ENCODE data around the gene LIN7A.

LIN7A gene, protein sequence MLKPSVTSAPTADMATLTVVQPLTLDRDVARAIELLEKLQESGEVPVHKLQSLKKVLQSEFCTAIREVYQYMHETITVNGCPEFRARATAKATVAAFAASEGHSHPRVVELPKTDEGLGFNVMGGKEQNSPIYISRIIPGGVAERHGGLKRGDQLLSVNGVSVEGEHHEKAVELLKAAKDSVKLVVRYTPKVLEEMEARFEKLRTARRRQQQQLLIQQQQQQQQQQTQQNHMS

DNA sequence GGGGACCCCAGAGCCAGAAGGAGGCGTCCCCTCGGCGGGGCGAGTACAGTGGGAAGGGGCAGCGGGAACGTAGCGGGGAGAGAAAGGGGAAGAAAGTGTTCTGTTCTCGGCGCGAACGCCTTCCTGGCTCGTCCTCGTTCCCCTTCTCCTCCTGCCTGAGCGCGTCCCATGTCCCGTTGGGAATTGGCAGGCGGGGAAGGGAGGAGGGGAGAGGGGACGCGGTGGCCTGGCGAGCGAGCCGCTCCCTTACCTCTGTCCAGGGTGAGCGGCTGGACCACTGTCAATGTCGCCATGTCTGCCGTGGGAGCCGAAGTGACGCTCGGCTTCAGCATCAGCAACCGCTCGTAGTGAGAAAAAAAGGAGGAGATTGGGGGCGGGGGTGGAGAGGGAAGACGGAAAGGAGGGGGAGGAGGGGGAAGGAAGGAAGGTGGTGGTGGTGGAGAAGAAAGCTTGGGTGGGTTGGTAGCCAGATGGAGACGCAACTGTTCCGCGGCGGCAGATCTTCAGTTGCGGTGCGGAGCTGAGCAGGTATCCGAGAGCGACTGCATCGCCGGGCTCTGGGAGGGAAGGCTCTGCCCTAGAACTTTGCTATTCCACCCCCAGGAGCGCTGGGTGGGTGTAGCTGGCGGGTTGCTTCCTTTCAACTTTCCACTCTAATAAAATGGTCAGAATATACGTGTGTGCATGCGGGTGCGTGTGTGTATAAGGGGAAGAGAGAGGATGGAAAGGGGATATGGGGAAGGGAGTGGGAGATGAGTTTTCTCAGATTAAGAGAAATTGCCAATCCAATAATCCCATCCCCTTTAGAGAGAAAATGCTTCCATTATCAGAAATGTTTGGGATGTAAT is at the start of gene LIN7A:
Gene LIN7A (minus strand): TSS at position 544 of the 848 bp plus-strand sequence. CDS start 212 bp downstream, at position 332.
- in situ Hi-C loops (cut with HindIII; ENCODE audit: low pct_ligation_motif_present, low sequenced_read_pairs): no loop called here
- Histone ChIP-seq H3K4me3 (ENCODE audit: low read depth, low read length) (peak within 1 kb of the TSS; percentile 84), H3K27ac (peak within 1 kb of the TSS; percentile 41), H3K36me3 (replicated peaks) (no peaks in the 10 kb centered on the region), H3K27me3 (replicated peaks) (no peaks in the 10 kb centered on the region)
- peak; percentile 29 for DNase-seq
- TF ChIP-seq CTCF (IDR thresholded peaks at IDR 0.05; ENCODE audit: low read depth, low read length, missing control alignments): no peak

- no peak for TF ChIP-seq CTCF (IDR thresholded peaks at IDR 0.05; ENCODE audit: low read depth, low read length, missing control alignments)
- in situ Hi-C loops (cut with HindIII; ENCODE audit: low pct_ligation_motif_present, low sequenced_read_pairs): no loop called here
- no peak overlapping the region for H3K4me3 ChIP-seq (ENCODE audit: low read depth, low read length)
- H3K27ac ChIP-seq: no peak overlapping the region
- no peaks in the 10 kb centered on the region for H3K36me3 ChIP-seq (replicated peaks)
- no peaks in the 10 kb centered on the region for H3K27me3 ChIP-seq (replicated peaks)
- no peak for DNase-seq
These were observed 48.5 kb upstream of the LIN7A start for GRCh38 chr12:80986224-80986623.

DNA sequence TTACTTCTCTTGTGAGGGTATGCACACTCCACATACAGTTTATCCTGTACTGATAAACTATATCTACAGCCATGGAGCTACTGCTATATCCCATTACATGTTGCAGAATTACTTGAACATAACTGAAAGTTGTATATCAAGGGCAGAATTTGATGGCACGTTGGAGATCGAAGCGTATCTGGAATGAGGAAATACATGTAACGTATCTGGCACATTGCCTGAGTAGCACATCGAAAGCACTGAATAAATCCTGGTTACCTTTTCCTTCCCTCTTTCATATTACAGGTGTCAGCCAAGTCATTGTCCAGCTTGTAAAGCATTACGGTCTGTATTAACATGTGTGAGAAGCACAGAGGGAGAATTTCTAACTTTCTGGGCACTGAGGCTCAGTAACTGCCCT is 42.1 kb upstream of the LIN7A start:
- H3K27ac ChIP-seq: no peak overlapping the region
- in situ Hi-C loops (cut with HindIII; ENCODE audit: low pct_ligation_motif_present, low sequenced_read_pairs): no loop called here
- no peaks in the 10 kb centered on the region for H3K36me3 ChIP-seq (replicated peaks)
- no peak for DNase-seq
- TF ChIP-seq CTCF (IDR thresholded peaks at IDR 0.05; ENCODE audit: low read depth, low read length, missing control alignments): no peak
- H3K4me3 ChIP-seq (ENCODE audit: low read depth, low read length): no peak overlapping the region
- H3K27me3 ChIP-seq (replicated peaks): no peaks in the 10 kb centered on the region

DNA sequence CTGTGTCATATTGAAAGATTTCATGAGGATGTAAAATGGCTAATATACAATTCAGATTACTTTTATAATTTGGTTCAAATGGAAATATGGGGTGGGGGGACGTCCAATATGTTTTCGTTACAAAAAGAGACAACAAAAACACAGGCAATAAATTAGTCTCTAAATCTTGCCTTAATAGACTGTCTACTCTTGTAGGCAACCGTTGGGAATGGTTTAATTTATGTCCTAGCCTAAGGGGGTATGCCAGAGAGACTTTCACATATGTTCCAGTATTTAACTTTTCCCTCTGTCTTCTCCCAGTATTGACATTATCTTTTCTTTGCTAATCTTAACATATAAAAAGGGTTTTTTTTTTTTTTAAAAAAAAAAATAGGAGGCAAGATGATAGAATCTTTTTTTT is 41.5 kb upstream of the LIN7A start:
- Histone ChIP-seq H3K27me3 (replicated peaks) (no peaks in the 10 kb centered on the region), H3K4me3 (ENCODE audit: low read depth, low read length) (no peak overlapping the region), H3K27ac (no peak overlapping the region), H3K36me3 (replicated peaks) (no peaks in the 10 kb centered on the region)
- in situ Hi-C loops (cut with HindIII; ENCODE audit: low pct_ligation_motif_present, low sequenced_read_pairs): no loop called here
- DNase-seq: no peak
- TF ChIP-seq CTCF (IDR thresholded peaks at IDR 0.05; ENCODE audit: low read depth, low read length, missing control alignments): no peak

GRCh38 chr12:80977346-80977745 is 39.6 kb upstream of the LIN7A start:
- H3K27me3 ChIP-seq (replicated peaks): no peaks in the 10 kb centered on the region
- H3K36me3 ChIP-seq (replicated peaks): no peaks in the 10 kb centered on the region
- no peak for TF ChIP-seq CTCF (IDR thresholded peaks at IDR 0.05; ENCODE audit: low read depth, low read length, missing control alignments)
- DNase-seq: no peak
- in situ Hi-C loops (cut with HindIII; ENCODE audit: low pct_ligation_motif_present, low sequenced_read_pairs): no loop called here
- H3K27ac ChIP-seq: no peak overlapping the region
- no peak overlapping the region for H3K4me3 ChIP-seq (ENCODE audit: low read depth, low read length)

Data from brain microvascular endothelial cell (primary cell).